NCI-H526 (cell line): ENCODE results near the gene DNAJC18.
"Not testable (repeated sequence)": the region's sequence is repeated elsewhere in the genome, so short reads cannot be mapped to it uniquely, and the experiment has no call there.

ENCODE experiments used
- DNase-seq, 2 experiments: peaks; one replicate each; lab custom pipeline; 2025; lab: John Stamatoyannopoulos, UW

Gene DNAJC18

DNA sequence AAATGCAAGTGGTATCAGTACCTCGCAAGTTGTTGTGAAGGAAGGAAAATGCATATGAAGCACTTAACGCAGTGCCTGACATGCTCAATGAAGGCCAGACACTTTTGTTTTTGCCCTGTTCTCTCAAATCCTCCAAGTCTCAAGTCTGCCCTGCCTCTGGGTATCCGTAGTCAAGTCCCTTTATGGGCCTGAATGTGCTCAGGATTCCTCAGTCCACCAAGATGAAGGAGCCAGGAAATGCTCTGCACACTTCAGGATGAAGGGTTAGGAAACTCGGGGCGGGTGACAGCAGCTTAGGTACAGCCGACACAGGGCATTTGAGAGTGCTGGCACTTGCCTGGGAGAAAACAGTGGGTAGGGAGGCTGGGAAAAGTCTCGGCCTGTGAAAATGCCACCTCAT lies 21.9 kb upstream of the DNAJC18 start:
- DNase-seq = no peak

- no peak for DNase-seq
Measured at GRCh38 chr5:139460455-139460854, 21.1 kb upstream of the DNAJC18 start.

- peak in 1 of 2 experiments; percentile 28 for DNase-seq
Measured at GRCh38 chr5:139459451-139459934, 20.2 kb upstream of the DNAJC18 start.

DNA sequence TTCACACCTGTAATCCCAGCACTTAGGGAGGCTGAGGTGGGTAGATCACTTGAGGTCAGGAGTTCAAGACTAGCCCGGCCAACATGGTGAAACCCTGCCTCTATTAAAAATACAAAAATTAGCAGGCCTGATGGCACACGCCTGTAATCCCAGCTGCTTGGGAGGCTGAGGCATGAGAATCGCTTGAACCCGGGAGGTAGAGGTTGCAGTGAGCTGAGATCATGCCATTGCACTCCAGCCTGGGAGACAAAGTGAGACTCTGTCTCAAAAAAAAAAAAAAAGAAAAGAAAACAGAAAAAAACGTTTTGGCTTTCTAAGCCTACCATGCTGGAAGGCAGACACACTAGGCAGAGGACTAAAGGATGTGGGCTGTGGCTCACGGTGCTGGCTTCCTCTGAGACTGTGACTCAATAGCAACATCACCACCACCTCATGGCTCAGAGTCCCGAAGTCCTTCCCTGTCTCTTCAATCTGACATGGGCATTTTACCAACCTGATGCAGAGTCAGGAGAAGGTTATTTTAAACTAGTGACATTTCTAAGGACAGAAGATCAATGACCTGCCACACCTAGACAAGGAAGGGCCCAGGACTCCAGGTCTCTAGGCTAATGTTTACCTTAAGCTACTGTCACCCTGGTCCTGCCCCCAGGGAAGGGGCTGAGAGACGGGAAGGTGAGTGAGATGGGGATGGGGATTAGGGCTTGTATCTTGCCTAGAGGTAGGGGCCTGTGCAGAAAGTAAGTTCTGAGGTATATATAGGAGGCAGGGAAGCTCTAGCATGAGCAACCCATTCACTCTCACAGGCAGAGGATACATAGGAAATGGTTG lies 19.5 kb upstream of the DNAJC18 start:
- no peak for DNase-seq

DNA sequence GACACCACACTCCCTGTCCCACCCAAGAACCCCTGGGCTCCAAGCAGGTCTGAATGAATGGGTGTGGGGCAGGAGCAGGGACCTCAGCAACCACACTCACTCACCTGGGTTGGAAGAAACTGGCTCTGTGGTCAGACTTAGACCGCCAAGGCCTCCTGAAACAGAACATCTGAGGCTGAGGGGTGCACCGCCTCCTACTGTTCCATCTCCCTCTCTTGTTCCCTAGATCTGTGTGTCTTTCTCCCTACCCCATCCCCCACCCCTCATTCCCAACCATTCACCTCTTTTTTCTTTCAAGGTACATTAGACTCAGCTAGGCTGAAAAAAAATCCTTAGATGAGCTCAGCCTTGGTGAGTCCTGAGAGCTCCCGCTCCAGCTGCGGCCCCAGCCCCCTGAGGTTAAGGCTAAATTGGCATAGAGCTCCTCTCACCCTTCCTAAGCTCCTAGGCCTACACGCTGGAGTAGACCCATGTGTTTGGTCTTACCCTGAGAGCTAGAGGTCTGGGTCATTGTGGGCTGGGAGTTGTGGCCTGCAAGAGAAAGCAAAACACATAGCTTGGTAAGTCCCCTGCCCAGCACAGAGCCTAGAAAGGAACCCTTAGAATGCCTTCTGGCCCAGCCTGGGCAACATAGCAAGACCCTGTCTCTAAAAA lies 18.5 kb upstream of the DNAJC18 start:
- no peak for DNase-seq

- no peak for DNase-seq
Measured at GRCh38 chr5:139457241-139457640, 17.9 kb upstream of the DNAJC18 start.

- DNase-seq = no peak
Measured at GRCh38 chr5:139456776-139457175, 17.5 kb upstream of the DNAJC18 start.

- no peak for DNase-seq
Measured at GRCh38 chr5:139454568-139455290, 15.4 kb upstream of the DNAJC18 start.

DNA sequence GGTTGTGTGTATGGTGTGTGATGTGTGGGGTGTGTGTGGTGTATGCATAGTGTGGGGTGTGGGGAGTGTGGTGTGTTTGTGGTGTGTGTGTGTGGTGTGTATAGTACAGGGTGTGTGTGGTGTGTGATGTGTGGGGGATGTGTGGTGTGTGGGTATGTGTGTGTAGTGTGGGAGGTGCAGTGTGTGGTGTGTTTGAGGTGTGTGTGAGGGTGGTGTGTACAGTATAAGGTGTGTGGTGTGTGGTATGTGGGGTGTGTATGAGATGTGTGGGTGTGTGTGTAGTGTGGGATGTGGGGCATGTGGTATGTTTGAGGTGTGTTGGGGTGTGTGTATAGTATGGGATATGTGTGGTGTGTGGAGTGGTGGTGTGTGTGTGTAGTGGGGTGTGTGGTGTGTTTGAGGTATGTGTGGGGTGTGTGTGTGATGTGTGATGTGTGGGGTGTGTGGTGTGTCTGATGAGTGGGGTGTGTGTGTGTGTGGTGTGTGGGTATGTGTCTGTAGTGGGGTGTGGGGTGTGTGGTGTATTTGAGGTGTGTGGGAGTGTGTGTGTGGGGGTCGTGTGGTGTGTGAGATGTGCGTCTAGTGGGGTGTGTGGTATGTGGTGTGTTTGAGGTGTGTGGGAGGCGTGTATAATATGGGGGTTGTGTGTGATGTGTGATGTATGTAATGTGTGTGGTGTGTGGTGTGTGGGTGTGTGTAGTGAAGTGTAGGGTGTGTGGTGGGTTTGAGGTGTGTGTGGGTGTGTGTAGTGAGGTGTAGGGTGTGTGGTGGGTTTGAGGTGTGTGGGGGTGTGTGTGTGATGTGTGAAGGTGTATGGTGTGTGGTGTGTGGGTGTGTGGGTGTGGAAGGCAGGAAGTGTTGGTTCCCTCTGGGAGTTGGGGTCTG lies 14.6 kb upstream of the DNAJC18 start:
- no peak for DNase-seq

DNA sequence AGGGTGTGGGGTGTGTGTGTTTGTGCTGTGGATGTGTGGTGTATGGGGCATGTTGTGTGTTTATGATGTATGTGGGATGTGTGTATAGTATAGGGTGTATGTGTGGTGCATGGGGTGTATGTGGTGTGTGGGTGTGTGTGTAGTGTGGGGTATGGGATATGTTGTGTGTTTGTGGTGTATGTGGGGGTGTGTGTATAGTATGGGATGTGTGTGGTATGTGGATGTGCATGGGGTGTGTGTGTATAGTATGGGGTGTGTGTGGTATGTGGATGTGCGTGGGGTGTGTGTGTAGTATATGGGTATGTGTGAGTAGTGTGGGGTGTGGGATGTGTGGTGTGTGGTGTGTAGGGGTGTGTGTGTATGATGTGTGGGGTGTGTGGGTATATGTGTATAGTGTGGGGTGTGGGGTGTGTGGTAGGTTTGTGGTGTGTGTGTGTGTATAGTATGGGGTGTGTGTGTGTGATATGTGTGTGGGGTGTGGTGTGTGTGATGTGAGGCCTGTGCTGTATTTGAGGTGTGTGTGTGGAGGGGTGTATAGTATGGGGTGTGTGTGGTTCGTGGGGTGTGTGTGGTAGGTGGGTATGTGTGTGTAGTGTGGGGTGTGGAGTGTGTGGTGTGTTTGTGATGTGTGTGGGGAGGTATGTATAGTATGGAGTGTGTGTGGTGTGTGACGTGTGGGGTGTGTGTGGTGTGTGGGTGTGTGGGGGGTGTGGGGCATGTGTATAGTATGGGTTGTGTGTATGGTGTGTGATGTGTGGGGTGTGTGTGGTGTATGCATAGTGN lies 12.7 kb upstream of the DNAJC18 start:
- no peak for DNase-seq

DNA sequence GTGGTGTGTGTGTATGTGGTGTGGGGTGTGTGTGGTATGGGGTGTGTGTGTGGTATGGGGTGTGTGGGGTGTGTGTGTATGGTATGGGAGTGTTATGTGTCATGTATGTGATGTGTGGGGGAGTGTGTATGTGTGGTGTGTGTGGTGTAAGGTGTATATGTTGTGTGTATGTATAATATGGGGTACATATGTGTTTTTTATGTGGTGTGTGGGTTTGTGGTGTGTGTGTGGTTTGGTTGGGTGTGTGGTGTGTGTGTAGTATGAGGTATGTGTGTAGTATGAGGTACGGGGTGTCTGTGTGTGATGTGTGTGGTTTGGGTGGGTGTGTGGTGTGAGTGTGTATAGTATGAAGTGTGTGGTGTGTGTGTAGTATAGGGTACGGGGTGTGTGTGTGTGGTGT lies 11.9 kb upstream of the DNAJC18 start:
- DNase-seq = no peak

- no peak for DNase-seq
Measured at GRCh38 chr5:139446956-139447779, 7.8 kb upstream of the DNAJC18 start.

DNA sequence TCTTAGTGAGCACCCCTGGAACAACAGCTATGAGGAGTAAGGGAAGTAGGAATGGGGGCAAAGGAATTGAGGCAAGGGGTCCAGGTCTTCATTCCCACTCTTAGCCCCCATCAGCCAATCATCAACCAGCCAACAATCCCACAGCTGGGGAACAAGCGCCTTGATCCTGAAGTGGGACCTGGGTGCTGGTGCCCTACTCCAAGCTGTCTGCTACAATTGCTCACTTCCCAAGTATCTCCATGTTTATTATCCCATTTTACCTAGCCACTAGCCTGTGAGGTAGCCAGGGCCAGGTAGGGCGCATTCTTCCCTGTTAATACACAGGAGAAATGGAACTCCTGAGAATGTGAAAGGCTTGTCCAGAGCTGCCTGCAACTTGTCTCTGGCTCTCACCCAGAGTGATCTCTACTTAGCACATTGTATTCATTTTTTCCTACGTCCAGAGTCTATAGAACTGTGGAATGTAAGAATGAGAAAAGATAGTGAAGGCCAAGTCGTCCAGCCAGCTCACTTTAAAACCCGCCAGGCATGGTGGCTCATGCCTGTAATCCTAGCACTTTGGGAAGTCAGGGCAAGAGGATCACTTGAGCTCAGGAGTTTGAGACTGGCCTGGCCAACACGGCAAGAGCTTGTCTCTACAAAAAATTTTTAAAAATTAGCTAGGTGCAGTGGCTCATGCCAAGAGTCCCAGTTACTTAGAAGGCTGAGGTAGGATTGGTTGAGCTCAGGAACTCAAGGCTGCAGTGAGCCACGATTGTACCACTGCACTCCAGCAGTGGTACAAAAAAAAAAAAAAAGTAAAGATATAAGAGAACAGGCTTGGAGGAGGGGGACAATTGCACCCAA lies 6.2 kb upstream of the DNAJC18 start:
- DNase-seq = no peak

- peak in 1 of 2 experiments; percentile 19 for DNase-seq
Measured at GRCh38 chr5:139443831-139444453, 4.6 kb upstream of the DNAJC18 start.

- not testable (repeated sequence) for DNase-seq
Measured at GRCh38 chr5:139440416-139440815, 1.1 kb upstream of the DNAJC18 start.

DNA sequence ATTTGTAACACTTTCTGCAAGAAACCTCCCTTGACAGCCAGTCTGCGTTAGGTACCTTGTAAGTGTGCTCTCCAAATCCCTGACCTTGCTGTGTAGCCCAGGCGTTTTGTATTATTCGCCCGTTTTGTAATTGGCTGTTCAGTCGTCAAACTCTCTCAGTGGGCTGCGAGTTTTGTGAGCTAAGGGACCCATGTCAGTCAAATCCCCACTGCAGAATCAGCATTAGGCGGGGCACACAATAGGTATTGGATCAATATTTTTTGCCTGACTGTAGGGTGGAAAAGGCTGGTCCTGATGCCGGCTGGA lies 665 bp downstream of the DNAJC18 start:
- DNase-seq = no peak

- no peak for DNase-seq
Measured at GRCh38 chr5:139435676-139436075, 3.6 kb downstream of the DNAJC18 start.

- DNase-seq = peak; percentile 28 to 50
Measured at GRCh38 chr5:139431706-139432105, 7.6 kb downstream of the DNAJC18 start.

GRCh38 chr5:139430015-139430414 lies 9.3 kb downstream of the DNAJC18 start:
- DNase-seq = no peak
